Activated CD8-positive, alpha-beta T cell treated with anti-CD3 and anti-CD28 coated beads for 36 hours (primary cell): Measurements from ENCODE around the gene BTN2A1. TPM values are rescaled to one million over a fixed set of nuclear protein-coding genes. Genes with fewer than 3 reads are reported as not detected.
A peak's percentile ranks its signal among the peaks of the same experiment; 100 is the strongest.

Experiments
- ATAC-seq: fragments of 200-7000 bp; cut with Tn5 transposase; one replicate; pipeline ENCODE4 v1.10.0; 2021; ENCODE audit warnings: mild to moderate bottlenecking, moderate library complexity
- CTCF ChIA-PET: fragments of 350-600 bp; sonication (Branson Sonifier 250); formaldehyde crosslinking; loops from one replicate; lab custom pipeline; 2021; ENCODE audit warnings: antibody characterized with exemption; lab: Charles Lee
- POLR2A ChIA-PET: fragments of 350-600 bp; sonication (Branson Sonifier 250); formaldehyde crosslinking; loops from one replicate; lab custom pipeline; 2021; ENCODE audit warnings: antibody characterized with exemption; lab: Charles Lee
- DNase-seq: peaks from one replicate; pipeline ENCODE4 v3.0.0-alpha.2; 2020
- H3K27ac Mint-ChIP-seq: one replicate; pipeline ENCODE4 v1.8.0; 2021; ENCODE audit warnings: mild to moderate bottlenecking, mixed read lengths
- H3K27me3 Mint-ChIP-seq: one replicate; pipeline ENCODE4 v1.8.0; 2021; ENCODE audit warnings: mixed read lengths
- H3K36me3 Mint-ChIP-seq: one replicate; pipeline ENCODE4 v1.8.0; 2021; ENCODE audit warnings: low read depth, mixed read lengths
- H3K4me1 Mint-ChIP-seq: one replicate; pipeline ENCODE4 v1.8.0; 2021; ENCODE audit warnings: low read depth, mixed read lengths
- H3K4me3 Mint-ChIP-seq: one replicate; pipeline ENCODE4 v1.8.0; 2021; ENCODE audit warnings: mild to moderate bottlenecking, moderate library complexity, mixed read lengths
- H3K9me3 Mint-ChIP-seq: one replicate; pipeline ENCODE4 v1.8.0; 2021; ENCODE audit warnings: mixed read lengths
- intact Hi-C: fragments of 100-400 bp; cut with micrococcal nuclease; formaldehyde crosslinking; loops from one replicate; pipeline ENCODE4 v1.10.0; 2022
- total RNA-seq, 2 experiments: library from RNA; stranded (reverse); gene quantifications; one replicate each; pipeline ENCODE4 v1.2.3, GENCODE V29; 2021
- TF ChIP-seq, protein P1 (sequence below): fragments of 200-600 bp; IDR thresholded peaks from one replicate; pipeline ENCODE4 v1.8.0; 2022; ENCODE audit warnings: antibody characterized with exemption, mild to moderate bottlenecking

Gene BTN2A1
- total RNA-seq, 2 experiments from 2014 or later = 14.2 to 16.2 TPM

DNA sequence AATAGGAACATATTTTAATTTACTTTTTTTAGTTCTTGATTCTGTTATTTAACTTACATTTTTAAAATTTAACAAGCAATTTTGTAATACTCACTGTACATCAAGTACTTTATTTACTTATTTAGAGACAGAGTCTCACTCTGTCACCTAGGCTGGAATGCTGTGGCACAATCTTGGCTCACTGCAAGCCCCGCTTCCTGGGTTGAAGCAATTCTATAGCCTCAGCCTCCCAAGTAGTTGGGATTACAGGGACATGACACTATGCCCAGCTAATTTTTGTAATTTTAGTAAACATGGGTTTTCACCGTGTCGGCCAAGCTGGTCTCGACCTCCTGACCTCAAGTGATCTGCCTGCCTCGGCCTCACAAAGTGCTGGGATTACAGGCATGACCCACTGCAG lies 10.5 kb upstream of the BTN2A1 start:
- Mint-ChIP-seq H3K27ac (no peak overlapping the region), H3K36me3 (peaks cover 70% of the 10 kb centered on the region), H3K4me1 (peaks cover 59% of the 10 kb centered on the region), H3K9me3 (no peaks in the 10 kb centered on the region), H3K4me3 (no peak overlapping the region), H3K27me3 (no peaks in the 10 kb centered on the region)
- no peak for DNase-seq
- intact Hi-C loops = no loop called here
- TF ChIP-seq, protein P1, sequence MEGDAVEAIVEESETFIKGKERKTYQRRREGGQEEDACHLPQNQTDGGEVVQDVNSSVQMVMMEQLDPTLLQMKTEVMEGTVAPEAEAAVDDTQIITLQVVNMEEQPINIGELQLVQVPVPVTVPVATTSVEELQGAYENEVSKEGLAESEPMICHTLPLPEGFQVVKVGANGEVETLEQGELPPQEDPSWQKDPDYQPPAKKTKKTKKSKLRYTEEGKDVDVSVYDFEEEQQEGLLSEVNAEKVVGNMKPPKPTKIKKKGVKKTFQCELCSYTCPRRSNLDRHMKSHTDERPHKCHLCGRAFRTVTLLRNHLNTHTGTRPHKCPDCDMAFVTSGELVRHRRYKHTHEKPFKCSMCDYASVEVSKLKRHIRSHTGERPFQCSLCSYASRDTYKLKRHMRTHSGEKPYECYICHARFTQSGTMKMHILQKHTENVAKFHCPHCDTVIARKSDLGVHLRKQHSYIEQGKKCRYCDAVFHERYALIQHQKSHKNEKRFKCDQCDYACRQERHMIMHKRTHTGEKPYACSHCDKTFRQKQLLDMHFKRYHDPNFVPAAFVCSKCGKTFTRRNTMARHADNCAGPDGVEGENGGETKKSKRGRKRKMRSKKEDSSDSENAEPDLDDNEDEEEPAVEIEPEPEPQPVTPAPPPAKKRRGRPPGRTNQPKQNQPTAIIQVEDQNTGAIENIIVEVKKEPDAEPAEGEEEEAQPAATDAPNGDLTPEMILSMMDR = no peak
- ChIA-PET CTCF (interaction anchor here (0.5 to 1.5 kb wide), 3 partner anchors 19 to 148 kb away, joined by 3 to 5 read pairs (median 3); no protein-coding TSS in a partner anchor), POLR2A (interaction anchor here (2.0 kb wide), 1 partner anchor 27 kb away, joined by 6 read pairs; no protein-coding TSS in a partner anchor)
- ATAC-seq = no peak

DNA sequence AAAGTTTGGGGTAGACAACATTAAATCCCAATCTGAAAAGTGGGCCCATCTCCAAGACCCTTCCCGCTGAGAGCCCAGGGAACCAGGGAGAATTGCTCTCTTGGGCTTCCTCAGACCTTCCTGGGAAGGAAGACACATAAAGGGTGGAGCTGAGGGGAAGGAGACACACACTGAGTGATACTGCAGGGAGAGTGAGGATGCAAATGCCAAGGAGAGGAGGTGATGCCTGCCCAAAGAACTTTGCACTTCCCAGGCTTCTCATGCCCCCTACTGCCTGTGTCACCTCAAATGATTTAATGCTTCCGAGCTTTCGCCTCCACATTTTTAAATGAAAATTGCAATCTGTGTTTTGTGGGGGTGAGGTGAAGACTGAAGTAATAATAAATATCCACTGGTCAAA lies 7.5 kb upstream of the BTN2A1 start:
- no peak for DNase-seq
- no peak for ATAC-seq
- H3K27me3 Mint-ChIP-seq = no peaks in the 10 kb centered on the region
- intact Hi-C loops = no loop called here
- peaks cover 47% of the 10 kb centered on the region for H3K36me3 Mint-ChIP-seq
- ChIA-PET POLR2A (interaction anchor here (0.6 to 1.1 kb wide), 4 partner anchors 10 to 103 kb away, joined by 3 to 4 read pairs (median 4); partner anchors contain the start of gene BTN3A3), CTCF (no interaction called here)
- H3K4me1 Mint-ChIP-seq = peaks cover 33% of the 10 kb centered on the region
- TF ChIP-seq, protein P1 = no peak
- H3K9me3 Mint-ChIP-seq = no peaks in the 10 kb centered on the region
- H3K27ac Mint-ChIP-seq = peak overlapping the region; percentile 2
- H3K4me3 Mint-ChIP-seq = no peak overlapping the region

DNA sequence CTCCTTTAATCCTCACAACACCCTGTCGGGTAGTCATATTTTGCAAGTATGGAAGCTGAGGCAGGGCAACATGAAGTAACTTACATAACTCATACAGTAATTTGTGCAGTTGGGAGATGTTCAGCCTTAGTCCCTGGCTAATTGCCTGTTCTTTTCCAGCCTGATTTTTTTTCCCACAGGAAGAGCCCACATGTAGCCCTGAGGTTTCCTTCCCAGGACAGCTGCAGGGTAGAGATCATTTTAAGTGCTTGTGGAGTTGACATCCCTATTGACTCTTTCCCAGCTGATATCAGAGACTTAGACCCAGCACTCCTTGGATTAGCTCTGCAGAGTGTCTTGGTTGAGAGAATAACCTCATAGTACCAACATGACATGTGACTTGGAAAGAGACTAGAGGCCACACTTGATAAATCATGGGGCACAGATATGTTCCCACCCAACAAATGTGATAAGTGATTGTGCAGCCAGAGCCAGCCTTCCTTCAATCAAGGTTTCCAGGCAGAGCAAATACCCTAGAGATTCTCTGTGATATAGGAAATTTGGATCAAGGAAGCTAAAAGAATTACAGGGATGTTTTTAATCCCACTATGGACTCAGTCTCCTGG lies 5.0 kb upstream of the BTN2A1 start:
- Mint-ChIP-seq H3K36me3 (peaks cover 30% of the 10 kb centered on the region), H3K9me3 (no peaks in the 10 kb centered on the region), H3K27ac (peak overlapping the region; percentile 11), H3K27me3 (no peaks in the 10 kb centered on the region), H3K4me1 (peaks cover 26% of the 10 kb centered on the region), H3K4me3 (no peak overlapping the region)
- DNase-seq = no peak
- intact Hi-C loops = no loop called here
- ATAC-seq = no peak
- ChIA-PET POLR2A (interaction anchor here (0.6 to 1.2 kb wide), 3 partner anchors 12 to 220 kb away, joined by 3 read pairs; partner anchors contain the start of gene BTN3A3), CTCF (no interaction called here)
- TF ChIP-seq, protein P1 = no peak

DNA sequence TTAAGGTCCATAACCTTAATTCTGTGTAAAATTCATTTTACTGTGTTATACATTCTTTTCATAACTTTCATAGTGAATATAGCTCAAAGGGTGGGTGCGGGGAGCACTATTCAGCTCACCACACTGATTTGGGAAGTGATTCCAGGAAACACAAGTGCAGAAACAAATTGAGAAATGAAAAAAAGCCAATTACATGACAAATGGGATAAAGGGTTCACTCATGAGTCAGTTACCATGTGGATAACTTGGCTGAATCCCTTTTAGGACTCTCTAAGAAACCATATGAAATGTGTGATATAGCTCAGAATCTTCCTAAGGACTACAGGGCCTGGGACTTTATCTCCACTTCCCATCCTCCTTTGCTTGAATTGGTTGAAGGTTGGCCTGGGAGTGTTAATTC lies 3.1 kb upstream of the BTN2A1 start:
- H3K4me3 Mint-ChIP-seq = no peak overlapping the region
- no peak overlapping the region for H3K27ac Mint-ChIP-seq
- no peak for ATAC-seq
- ChIA-PET CTCF (interaction anchor here (1.1 kb wide), 1 partner anchor 113 kb away, joined by 4 read pairs; no protein-coding TSS in a partner anchor), POLR2A (no interaction called here)
- DNase-seq = no peak
- no peaks in the 10 kb centered on the region for H3K27me3 Mint-ChIP-seq
- TF ChIP-seq, protein P1 = no peak
- H3K36me3 Mint-ChIP-seq = peaks cover 25% of the 10 kb centered on the region
- no peaks in the 10 kb centered on the region for H3K9me3 Mint-ChIP-seq
- peaks cover 24% of the 10 kb centered on the region for H3K4me1 Mint-ChIP-seq
- intact Hi-C loops = no loop called here

DNA sequence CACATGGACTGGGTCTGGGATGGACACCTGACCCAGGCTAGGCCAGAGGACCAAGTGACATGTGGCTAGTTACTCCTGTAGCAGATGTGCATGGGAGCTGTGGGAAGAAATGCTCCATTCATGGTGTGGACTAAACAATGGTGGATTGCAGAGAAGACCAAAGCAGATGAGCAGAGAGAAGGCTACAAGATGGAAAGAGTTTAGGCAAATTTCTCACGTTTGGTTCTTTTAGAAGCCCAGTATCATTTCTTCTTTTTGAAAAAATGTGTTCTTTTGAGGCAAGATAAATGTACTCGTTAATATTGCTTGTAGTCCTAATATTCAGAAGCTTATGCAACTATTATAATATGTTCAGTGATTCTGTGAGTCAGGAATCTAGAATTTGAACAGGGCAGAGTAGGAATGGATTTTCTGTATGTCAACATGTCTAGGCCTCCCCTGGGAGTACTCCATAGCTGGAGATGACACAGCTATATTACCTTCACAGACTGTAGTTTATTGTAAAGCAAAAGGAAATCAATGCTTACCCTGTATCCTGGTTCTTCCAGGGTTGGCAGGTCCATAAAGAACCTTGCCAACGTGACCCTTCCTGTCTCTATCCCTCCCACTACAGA lies 2.3 kb upstream of the BTN2A1 start:
- Mint-ChIP-seq H3K9me3 (no peaks in the 10 kb centered on the region), H3K4me1 (peaks cover 31% of the 10 kb centered on the region), H3K27ac (peak overlapping the region; percentile 16), H3K4me3 (no peak overlapping the region), H3K27me3 (no peaks in the 10 kb centered on the region), H3K36me3 (peaks cover 26% of the 10 kb centered on the region)
- ChIA-PET CTCF (interaction anchor here (1.1 kb wide), 1 partner anchor 114 kb away, joined by 4 read pairs; no protein-coding TSS in a partner anchor), POLR2A (interaction anchor here (1.2 kb wide), 1 partner anchor 205 kb away, joined by 4 read pairs; a partner anchor contains a TSS)
- intact Hi-C loops = no loop called here
- DNase-seq (no peak), ATAC-seq (no peak)
- TF ChIP-seq, protein P1 = no peak
